HG02588 (cell line): ENCODE results near the gene OTX2.

Source experiments
- ATAC-seq: cut with Tn5 transposase; IDR thresholded peaks from one replicate; pipeline ENCODE4 v1.9.1; 2021; ENCODE audit warnings: mild to moderate bottlenecking, moderate library complexity; ENCODE audit not compliant: unreplicated experiment

OTX2 gene

DNA sequence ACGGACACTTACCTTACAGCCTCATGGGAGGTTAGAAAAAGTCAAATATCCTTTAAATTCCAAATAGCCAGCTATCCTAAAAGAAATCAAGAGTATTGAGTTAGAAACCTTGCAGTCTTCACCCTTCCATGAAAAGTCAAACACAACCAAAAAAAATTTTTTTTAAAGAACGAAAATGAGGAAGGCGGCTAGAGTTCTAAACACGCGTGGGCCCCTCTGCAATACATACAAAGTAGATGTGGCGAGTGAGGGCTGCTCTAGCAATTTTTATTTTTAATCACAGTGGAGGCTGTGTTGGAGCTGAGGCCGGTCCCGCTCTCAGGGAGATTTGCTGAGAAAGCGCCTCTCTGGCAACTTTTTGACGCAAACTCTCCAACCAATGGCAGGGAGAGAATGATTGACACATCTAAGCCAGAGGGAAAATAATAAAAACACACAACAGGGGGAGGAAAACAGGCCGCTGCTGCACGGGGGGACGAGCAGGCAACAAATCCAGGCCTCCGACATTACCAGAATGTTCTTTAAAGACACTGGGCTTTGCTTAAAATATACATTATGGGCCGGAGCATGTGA is at the start of gene OTX2:
OTX2 (minus strand) TSS at position 333 of the 573 bp plus-strand sequence. CDS start 5,023 bp downstream, outside the sequence.
- ATAC-seq, result no peak

DNA sequence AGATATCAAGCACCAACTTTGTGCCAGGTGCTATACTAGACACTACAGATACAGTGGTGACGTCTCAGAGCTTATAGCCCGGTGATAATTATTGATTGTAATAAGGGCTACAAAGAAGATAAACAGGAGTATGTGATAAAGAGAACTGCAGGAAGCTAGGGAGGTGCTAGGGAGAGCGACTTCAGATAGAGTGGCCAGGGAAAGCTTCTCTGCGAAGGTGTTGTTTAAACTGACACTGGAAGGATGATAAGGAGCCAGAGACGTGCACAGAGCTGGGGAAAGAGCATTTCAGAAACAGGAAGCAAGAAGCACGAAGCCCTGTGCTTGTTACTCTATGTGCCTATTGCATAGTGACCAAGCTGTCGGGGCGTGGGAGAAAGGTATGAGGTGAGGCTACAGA is 48.1 kb upstream of the OTX2 start:
- no peak for ATAC-seq

DNA sequence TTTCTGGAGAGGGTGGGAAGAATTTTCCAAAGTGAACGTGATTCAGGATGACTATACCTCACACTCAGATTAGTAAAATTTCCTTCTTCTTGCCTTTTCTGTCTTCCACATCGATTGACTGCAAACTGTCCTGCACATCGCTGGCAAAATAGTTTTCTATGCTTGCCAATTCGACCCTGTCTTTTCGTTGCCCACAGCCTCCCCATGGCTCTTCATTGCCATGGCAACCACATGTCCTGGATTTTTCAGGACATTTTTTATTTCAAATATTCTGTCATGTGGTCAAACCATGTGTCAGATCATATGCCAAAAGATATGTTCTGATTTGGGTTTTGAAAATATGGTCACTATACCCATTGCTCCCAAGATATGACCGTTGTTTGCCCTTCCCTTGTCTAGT is 46.9 kb upstream of the OTX2 start:
- no peak for ATAC-seq

DNA sequence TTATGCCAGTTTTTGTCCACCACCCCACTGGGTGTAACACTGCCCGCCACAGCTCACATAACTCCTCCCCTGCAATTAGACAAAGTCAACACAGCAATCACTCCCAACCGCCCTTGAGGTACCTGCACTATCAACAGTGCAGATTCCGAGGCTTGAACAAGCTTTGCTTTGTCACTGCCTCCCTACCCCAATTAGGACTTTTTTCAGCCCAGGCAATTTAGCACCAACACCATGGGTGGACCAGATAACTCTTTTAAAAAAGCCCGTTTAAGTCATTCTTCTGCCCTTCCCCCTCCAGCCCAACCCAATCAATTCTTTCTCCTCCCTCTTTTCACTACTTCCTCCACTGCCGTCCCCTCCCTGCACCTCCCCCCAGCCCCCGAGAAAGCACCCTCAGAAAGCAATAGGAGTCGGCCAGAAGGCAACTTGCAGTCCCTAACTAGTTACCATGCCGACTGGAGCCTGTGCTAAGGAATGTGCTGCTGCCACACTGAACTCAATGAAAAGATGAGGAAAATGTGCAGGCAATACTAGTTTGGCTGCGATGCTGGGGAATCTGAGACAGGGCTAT is 45.7 kb upstream of the OTX2 start:
- no peak for ATAC-seq

DNA sequence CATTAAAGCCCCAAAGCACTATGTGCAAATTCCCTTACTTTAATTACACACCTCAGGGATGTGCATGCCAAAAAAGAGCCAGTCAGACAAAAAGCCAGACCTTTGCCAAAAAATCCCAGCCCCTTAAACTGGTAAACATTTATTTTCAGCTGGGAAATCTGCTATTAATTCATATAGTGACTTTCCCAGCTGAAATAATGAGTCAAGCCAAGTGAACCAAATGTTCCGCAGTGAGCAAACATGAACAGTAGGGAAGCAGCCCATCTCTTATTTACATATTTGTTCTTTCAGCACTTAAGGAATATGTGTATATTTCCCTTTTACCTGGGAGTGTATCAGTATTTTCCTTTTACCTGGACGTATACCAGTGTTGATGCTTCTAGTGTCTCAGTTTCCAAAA is 44.0 kb upstream of the OTX2 start:
- no peak for ATAC-seq

DNA sequence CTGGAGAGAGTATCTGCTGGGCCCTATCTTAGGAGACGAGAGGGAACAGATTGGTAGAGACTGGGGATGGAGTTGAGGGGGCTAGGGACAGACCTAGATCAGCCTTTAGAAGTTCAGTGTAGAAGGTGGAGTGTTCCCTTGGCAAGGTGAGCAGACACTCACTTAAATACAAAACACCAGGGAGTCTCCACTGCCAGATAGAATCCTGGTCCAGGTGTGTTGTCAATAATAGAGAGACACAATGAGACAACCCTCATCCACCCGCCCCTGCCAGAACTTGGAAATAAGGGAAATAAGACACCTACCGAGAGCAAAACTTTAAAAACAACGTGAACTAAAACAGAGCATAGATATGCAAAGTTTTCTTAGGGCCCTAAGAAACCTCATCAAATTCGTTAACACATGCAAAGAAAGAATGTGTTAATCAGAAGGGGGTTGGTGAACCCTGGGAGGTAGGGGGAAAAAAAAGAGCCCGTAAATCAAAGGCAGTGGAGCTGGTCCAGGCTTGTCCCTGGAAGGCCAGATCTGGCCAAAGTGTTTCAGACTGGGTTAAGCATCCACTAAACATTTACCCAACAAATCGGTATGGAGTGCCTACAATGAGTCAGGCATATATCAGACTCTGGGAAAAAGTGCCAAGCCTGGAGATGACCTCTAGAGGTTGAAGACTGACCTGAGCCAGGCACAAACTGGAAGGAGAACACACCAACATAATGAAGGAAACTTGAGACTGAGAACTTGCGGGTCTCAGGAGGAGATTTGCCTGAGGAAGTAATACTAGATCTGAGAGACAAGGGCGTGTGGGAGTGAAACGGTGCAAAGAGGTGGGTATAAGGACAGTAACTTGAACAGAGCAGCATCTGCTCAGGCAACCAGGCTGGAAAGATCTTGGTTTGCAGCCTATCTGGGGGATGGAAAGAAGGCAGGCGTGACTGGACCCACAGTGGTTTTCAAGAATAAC is 37.0 kb upstream of the OTX2 start:
- no peak for ATAC-seq

DNA sequence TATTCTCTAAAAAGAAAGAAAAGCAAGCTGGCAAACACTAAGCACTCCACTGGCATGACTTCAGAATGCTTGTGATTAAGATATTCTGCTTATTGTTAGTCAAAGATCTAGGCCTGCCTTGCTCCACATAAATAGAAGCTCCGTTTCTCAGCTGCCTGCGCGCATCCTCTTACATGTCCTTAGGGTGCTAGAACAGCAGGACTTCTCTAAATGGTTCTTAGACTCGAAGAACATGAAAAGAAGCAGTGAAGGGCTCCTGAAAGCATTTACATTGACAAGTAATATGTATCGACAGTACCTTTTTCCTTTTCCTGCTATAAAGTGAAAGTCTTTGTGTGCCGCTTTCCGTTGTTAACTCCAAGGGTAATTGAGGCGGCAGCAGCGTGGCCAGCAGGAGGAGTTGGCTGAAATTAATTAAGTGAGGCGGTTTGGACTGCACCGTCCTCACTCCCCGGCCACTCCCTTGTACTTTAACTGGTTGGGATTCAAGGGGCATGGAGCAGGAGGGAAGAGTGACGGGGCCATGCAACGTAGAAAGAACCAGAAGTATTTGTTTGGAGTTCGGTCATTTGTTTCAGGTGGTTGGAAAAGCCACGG is 34.2 kb upstream of the OTX2 start:
- ATAC-seq, result no peak

DNA sequence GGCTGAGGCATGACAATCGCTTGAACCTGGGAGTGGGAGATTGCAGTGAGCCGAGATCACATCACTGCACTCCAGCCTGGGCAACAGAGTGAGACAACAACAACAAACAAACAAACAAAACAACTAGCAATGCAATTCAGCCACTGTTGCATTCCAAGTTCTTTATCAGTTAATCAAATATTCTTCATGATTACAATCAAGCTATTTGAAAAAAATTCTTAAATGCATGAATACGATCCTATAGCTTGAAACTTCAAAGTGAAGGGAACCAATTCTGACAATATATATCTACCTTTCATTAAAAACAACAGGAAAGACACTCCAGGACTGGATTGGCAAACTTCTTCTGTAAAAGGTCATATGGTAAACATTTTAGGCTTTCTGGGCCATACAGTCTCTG is 31.3 kb upstream of the OTX2 start:
- ATAC-seq, result no peak

DNA sequence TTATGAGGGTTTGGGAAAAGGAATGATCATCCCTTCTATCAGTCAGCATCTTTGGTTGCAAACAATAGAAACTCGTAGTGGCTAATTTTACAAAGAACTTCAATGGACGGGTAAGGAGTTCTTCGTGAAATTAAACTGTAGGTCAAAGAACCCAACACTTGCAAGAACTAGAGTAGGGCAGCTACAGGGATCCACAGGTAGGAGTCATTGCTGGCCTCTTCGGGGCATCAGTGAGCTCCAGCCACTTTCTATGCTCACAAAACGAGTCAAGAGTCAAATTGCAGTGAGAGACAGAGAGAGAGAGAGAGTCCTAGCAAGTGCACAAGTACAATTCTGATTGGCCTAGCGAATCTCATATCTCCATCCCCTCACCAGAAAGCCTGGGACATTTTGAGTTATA is 29.9 kb upstream of the OTX2 start:
- ATAC-seq, result no peak

DNA sequence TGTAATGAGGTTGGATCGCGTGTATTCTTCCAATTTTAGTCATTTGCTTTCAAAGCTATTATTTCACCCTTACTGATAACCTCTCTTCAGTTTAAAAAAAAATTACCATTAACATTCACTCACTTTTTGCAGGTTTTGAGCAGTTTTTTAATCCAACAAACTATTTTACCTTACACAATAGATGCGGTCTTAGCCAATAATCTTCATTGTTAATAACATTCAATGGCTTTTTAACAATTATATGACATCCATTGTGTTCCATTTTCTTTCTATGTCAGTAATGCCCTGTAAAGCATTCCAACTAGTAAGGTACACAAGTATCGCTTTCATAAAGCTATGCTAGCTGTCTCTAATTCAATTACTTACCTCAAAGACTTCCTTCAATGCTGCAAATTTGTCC is 18.9 kb upstream of the OTX2 start:
- ATAC-seq, result no peak

DNA sequence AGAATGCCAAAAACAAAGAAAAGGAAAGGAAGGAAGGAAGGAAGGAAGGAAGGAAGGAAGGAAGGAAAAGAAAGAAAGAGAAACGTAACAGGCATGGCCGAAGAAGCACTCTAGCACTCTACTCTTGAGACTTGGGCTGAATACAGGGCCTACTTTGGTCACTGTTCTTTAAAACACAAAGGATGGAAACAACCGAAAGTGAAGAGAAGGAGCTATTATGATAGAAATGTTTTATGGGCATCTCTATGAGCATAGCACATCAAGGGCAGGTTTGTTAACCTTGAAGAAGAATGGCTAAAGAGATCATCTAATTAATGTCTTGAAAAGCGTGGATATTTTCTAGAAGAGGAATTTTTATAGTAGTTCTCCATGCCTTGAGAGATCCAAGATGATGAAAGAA is 15.9 kb upstream of the OTX2 start:
- ATAC-seq, result no peak

DNA sequence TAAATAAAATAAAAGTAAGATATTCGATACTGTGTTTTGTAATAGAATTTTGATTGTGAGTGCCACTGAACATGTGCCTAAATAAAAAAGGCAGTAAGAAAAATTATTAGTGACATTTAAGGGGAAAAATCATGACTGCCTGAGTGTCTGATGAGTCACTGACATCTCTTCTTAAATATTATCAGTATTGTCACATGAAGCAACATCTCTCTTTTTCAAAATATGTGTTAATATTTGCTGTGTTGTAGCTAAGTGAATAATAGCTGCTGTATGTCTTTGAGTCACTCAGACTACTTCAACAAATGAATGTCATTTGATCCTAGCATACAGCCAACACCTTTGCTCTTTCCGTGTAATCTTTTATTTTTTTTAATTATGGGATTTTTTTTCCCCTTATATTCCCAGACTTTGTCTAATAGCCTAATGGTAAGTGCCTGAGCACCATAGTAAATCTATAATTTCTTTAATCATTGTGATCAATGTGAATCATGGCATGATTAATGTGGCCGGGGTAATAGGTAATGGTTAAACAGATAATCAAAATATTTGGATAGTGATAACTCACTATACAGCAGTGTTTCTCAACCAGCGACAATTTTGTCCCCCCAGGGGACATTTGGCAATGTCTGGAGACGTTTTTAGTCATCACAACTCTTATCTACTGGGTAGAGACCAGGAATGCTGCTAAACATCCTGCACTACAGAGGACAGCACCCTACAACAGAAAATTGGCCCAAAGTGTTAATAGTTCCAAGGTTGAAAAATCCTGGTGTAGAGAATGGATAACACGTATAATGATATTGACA is 11.7 kb upstream of the OTX2 start:
- no peak for ATAC-seq

DNA sequence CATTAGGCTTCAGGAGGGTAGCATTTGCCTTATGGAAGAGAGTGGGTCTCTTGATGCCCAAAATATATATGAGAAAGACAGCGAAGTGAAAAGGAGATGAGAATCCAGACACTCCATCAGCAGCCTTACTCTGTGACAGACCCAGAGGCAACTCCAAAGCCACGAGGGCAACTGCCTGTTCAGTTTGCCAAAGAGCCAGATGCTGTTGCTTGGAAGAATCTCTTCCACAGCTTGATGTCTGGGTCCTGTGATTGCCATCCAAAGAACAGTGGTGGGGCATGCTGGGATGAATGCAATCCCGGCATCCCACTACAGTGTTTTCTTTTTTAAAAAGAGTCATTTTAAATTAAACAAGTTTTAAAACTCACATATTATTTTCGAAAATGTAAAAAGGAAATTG is 10.9 kb upstream of the OTX2 start:
- no peak for ATAC-seq

DNA sequence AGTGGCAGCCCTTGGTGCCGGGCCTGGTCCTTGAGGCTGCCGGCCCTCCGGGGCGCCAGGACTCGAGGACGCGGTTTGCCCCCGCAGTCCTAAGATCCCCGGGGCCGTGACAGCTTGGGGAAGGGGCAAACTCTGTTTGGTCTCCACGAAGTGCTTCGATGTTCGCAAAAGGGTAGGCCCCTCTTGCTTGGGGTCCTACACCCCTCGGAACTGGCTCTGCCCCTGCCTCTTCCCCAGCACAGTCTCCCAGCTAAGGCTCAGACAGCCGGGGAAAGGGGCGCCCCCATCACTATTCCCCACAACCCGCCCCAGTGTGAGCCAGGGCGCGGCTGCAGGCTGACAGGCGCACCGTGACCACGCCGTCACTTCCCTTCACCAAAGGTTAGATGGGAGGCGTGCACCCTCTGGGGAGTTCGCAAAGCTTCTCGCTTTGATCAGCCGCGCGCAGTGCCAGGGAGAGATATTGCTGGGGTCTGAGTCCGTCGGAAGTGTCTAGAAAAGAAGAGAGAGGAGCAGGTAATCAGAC is 7.2 kb upstream of the OTX2 start:
- ATAC-seq, result no peak

DNA sequence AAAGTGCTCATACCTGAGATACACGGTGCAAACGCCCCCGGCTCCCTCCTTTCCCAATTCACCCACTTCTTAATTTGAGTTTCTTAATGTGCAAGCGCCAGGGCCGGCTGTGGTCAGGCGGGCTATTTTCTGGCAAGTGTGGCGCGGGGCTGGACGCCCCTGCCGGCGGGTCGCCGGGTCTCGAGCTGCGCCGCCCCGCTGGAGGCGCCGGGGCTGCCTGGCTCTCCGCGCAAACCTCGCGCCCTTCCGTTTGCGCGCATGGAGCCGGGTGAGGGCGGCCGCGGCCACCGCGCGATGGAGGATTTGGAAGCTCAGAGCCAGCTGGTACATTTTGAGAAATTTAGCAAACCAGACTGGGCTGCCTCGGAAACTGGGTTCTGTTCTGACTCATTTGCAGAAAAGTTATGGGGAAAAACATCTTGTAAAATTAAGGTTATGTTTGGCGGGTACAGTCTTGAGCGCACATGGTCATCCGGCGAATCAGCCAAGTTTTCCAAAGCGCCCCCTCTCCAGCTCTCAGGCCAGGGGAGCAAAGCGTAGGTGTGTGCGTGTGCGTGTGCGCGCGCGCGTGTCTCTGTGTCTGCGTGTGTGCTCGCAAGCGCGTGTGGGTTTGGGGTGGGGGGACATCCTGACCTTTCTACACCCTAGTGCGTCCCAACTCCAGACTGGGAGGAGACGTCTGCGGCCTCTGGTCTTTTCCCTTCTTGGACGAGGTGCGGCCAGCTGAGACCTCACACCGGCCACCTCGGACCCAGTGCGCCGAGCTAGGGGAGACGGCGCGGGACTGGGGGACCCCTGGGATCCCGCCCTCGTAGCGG is 6.5 kb upstream of the OTX2 start:
- ATAC-seq, result no peak

DNA sequence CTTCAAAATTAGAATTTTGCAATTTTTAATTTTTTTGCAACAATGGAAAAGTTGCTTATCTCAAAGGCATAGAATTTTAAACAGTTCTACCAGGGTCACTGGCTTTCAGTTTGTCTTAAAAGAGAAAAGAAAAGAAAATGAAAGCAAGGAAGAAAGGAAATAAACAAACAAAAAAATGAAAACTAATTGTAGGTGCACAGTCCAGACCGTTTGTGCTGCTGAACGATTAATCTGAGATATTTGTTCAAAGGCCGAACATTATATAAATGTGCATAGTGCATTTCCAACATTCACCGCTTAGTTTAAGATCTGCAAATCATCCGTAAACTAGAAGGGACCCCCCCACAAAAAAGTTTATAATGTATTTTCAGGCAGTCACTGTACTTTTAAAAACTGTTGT is 5.5 kb upstream of the OTX2 start:
- ATAC-seq, result no peak

DNA sequence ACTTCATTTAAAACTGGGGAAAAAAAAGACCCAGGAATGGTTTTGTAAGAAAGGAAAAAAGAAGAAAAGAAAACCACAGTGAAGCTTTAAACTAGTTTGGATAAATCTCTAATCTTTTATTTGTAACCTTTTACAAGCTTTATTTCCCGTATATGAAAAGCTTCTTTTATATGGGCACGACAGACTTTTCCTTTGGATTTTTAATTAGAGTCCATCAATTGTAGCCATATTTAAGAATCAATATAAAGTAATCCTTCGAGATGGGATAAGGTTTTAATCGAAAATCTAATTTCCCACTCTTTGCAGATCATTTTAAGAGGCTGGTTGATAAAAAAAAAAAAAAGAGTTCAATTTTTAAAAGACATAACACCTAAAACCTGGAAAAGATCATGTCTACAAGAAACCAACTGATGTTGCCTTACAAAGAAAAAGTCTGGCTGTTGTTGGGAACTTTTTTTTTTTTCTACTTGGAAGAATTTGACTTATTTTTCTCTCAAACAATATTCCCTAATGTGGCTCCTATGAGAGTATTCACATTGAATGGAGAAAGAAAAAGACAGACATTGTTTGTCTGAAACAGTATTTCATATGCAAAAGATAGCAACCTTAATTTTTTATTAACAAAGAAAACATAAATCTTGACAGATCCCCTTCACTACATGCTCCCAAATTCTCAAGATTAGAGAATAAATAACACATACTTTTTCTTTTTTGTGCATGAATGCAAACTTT is 4.9 kb upstream of the OTX2 start:
- no peak for ATAC-seq

DNA sequence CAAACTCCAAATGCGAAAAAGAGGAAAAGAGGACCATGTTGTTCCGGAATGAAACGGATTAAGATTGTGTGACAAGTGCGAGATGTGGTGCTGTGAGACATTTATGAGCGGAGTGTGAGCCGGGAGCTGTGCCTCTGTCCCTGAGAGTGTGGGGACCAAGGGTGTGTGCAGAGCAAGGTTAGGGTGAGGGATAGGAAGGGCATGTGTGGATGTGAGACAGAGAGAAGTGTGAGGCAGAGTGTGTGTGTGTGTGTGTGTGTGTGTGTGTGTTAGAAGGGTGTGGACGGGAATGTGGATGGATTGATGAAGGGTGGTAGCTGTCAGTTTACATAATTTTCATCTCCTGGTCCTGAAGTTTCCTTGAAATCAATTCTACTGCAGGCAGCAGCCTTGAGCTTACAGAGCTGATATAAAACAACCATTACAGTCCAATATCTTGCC is 4.3 kb upstream of the OTX2 start:
- no peak for ATAC-seq

DNA sequence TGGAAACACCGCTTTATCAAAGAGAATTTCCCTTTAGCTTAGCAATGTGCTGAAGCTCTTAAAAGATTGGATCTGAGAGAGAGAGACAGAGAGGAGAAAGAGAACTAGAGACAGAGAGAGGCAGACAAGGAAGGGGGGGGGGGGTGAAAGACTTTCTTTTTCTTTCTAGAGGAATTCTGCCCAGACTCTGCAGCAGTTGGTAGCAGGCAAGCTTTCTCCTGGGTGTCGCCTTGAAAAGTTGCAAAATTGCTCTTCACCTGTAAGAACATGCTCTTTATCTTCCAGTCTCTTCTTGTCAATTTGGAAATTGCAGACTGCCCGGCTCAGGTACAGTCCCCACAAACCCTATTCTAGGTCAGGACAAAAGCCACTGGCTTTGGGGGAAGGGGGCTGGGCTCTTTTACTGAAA is 2.9 kb upstream of the OTX2 start:
- ATAC-seq, result no peak
